ENCODE data around the gene NALCN. TPM values are rescaled to one million over a fixed set of nuclear protein-coding genes. Genes with fewer than 3 reads are reported as not detected.

Gene NALCN
- total and polyA plus RNA-seq, 2 donors (not counting 1 experiment from before 2014, with no cell fraction given): 1.5 to 2.7 TPM

DNA sequence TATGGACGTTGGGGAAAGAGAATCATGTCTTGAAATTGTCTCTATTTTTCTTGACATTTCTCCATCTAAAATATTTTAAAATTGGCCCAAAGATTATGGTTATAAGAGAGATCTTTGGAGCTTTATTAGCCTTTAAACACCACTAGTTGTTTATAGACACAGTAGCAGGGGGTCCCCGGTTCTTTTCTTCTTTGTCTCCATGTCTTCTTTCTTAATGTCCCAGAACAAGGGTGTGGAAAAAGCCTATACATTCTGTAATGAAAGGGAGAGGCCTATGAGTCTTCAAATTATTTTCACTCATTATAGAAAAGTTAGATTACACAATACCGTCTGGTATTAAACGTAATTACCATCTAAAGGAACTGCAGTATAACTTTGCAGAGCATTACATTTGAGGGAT is 300.0 kb downstream of the NALCN start:
- no peak overlapping the region for H3K4me2 ChIP-seq (ENCODE audit: extremely low read depth, insufficient read depth, low read length)

DNA sequence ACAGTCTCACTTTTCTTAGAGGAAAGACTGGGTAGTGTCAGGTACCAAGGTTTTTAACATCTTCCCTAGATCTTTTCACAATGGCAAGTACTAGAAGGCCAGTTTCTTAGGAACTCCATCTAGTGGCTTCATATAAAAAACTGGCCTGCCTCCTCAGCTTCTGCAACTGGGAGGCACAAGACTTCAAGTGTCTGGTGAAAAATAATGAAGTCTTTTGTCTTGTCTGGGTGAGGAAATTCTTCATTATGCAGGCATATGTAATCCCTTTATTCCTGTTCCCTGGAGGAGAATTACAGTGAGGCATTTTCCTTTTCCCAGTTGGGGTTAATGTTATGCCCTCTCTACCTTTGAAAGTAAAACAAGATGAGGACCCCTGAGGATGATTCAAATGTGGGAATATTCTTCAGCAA is 300.5 kb downstream of the NALCN start:
- Histone ChIP-seq H3K9me3 (ENCODE audit: control insufficient read depth, insufficient read depth, low read depth, low read length) (no peaks in the 10 kb centered on the region), H3K4me3 (replicated peaks in 1 of 4; ENCODE audit: control extremely low read depth in 1 of 4, insufficient read depth in 1 of 4, low read depth in 3 of 4, low read length in 4 of 4) (no peak overlapping the region), H3K9ac (ENCODE audit: insufficient read depth, low read length) (no peak overlapping the region), H4K20me1 (ENCODE audit: control insufficient read depth, extremely low read depth, insufficient read depth, low read length) (no peaks in the 10 kb centered on the region), H3K36me3 (ENCODE audit: control insufficient read depth, insufficient read depth, low read length) (no peaks in the 10 kb centered on the region), H3K4me2 (ENCODE audit: extremely low read depth, insufficient read depth, low read length) (no peak overlapping the region), H3K4me1 (ENCODE audit: control insufficient read depth, extremely low read depth, insufficient read depth, low read length) (no peaks in the 10 kb centered on the region), H2AFZ (ENCODE audit: low read length) (no peak overlapping the region), H3K27me3 (ENCODE audit: control insufficient read depth, insufficient read depth, low read length) (peaks cover 2% of the 10 kb centered on the region), H3K79me2 (ENCODE audit: control insufficient read depth, insufficient read depth, low read length) (no peaks in the 10 kb centered on the region), H3K27ac (ENCODE audit: insufficient read depth, low read length) (no peak overlapping the region)
- TF ChIP-seq EZH2 (IDR thresholded peaks at IDR 0.05; ENCODE audit: low read length, missing control alignments): no peak
- TF ChIP-seq, protein P1, sequence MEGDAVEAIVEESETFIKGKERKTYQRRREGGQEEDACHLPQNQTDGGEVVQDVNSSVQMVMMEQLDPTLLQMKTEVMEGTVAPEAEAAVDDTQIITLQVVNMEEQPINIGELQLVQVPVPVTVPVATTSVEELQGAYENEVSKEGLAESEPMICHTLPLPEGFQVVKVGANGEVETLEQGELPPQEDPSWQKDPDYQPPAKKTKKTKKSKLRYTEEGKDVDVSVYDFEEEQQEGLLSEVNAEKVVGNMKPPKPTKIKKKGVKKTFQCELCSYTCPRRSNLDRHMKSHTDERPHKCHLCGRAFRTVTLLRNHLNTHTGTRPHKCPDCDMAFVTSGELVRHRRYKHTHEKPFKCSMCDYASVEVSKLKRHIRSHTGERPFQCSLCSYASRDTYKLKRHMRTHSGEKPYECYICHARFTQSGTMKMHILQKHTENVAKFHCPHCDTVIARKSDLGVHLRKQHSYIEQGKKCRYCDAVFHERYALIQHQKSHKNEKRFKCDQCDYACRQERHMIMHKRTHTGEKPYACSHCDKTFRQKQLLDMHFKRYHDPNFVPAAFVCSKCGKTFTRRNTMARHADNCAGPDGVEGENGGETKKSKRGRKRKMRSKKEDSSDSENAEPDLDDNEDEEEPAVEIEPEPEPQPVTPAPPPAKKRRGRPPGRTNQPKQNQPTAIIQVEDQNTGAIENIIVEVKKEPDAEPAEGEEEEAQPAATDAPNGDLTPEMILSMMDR (conservative IDR thresholded peaks at IDR 0.05 in 1 of 2, IDR thresholded peaks at IDR 0.05 in 1 of 2; ENCODE audit: low read depth in 1 of 2, low read length in 2 of 2): peak in 1 of 2 donors; percentile 16
- DNase-seq (ENCODE audit: low read depth in 2 of 2): peak; percentile 5 to 10

More for the DNA sequence above, 300.0 kb downstream of the NALCN start:
- Histone ChIP-seq H3K27ac (ENCODE audit: insufficient read depth, low read length) (no peak overlapping the region), H3K9ac (ENCODE audit: insufficient read depth, low read length) (no peak overlapping the region), H3K9me3 (ENCODE audit: control insufficient read depth, insufficient read depth, low read depth, low read length) (no peaks in the 10 kb centered on the region), H3K4me3 (replicated peaks in 1 of 4; ENCODE audit: control extremely low read depth in 1 of 4, insufficient read depth in 1 of 4, low read depth in 3 of 4, low read length in 4 of 4) (no peak overlapping the region), H3K36me3 (ENCODE audit: control insufficient read depth, insufficient read depth, low read length) (no peaks in the 10 kb centered on the region), H4K20me1 (ENCODE audit: control insufficient read depth, extremely low read depth, insufficient read depth, low read length) (no peaks in the 10 kb centered on the region), H3K4me1 (ENCODE audit: control insufficient read depth, extremely low read depth, insufficient read depth, low read length) (no peaks in the 10 kb centered on the region), H2AFZ (ENCODE audit: low read length) (no peak overlapping the region), H3K27me3 (ENCODE audit: control insufficient read depth, insufficient read depth, low read length) (peaks cover 2% of the 10 kb centered on the region), H3K79me2 (ENCODE audit: control insufficient read depth, insufficient read depth, low read length) (no peaks in the 10 kb centered on the region)
- no peak for DNase-seq (ENCODE audit: low read depth in 2 of 2)
- TF ChIP-seq, protein P1 (conservative IDR thresholded peaks at IDR 0.05 in 1 of 2, IDR thresholded peaks at IDR 0.05 in 1 of 2; ENCODE audit: low read depth in 1 of 2, low read length in 2 of 2): no peak
- no peak for TF ChIP-seq EZH2 (IDR thresholded peaks at IDR 0.05; ENCODE audit: low read length, missing control alignments)

DNA sequence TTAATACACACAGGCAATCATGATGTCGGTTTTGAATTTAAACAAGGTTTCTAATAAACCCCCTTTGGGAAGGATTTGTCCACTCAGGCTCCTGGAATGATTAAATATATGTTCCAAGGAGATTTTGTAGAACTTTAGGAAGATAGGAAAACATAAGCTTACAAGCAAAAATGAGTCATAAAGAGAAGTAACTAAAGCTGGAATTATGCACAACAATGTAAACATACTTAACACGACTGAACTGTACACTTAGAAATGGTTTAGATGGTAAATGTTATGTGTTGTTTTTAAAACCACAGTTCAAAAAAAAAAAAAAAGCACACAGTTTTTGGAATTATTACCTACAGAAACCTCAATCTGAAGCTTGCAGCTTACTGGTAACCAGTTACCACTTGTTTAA is 304.4 kb downstream of the NALCN start:
- Histone ChIP-seq H3K4me2 (ENCODE audit: extremely low read depth, insufficient read depth, low read length) (no peak overlapping the region), H3K4me1 (ENCODE audit: control insufficient read depth, extremely low read depth, insufficient read depth, low read length) (no peaks in the 10 kb centered on the region), H3K9ac (ENCODE audit: insufficient read depth, low read length) (no peak overlapping the region), H3K4me3 (replicated peaks in 1 of 4; ENCODE audit: control extremely low read depth in 1 of 4, insufficient read depth in 1 of 4, low read depth in 3 of 4, low read length in 4 of 4) (no peak overlapping the region), H3K27me3 (ENCODE audit: control insufficient read depth, insufficient read depth, low read length) (no peaks in the 10 kb centered on the region), H4K20me1 (ENCODE audit: control insufficient read depth, extremely low read depth, insufficient read depth, low read length) (no peaks in the 10 kb centered on the region), H2AFZ (ENCODE audit: low read length) (no peak overlapping the region), H3K36me3 (ENCODE audit: control insufficient read depth, insufficient read depth, low read length) (no peaks in the 10 kb centered on the region), H3K9me3 (ENCODE audit: control insufficient read depth, insufficient read depth, low read depth, low read length) (no peaks in the 10 kb centered on the region), H3K79me2 (ENCODE audit: control insufficient read depth, insufficient read depth, low read length) (no peaks in the 10 kb centered on the region), H3K27ac (ENCODE audit: insufficient read depth, low read length) (no peak overlapping the region)
- peak in 1 of 2 donors; percentile 6 for DNase-seq (ENCODE audit: low read depth in 2 of 2)
- TF ChIP-seq, protein P1 (conservative IDR thresholded peaks at IDR 0.05 in 1 of 2, IDR thresholded peaks at IDR 0.05 in 1 of 2; ENCODE audit: low read depth in 1 of 2, low read length in 2 of 2): no peak
- TF ChIP-seq EZH2 (IDR thresholded peaks at IDR 0.05; ENCODE audit: low read length, missing control alignments): no peak

Data from fibroblast of lung (primary cell).